Measurements from ENCODE around the gene UBN1.

DNA sequence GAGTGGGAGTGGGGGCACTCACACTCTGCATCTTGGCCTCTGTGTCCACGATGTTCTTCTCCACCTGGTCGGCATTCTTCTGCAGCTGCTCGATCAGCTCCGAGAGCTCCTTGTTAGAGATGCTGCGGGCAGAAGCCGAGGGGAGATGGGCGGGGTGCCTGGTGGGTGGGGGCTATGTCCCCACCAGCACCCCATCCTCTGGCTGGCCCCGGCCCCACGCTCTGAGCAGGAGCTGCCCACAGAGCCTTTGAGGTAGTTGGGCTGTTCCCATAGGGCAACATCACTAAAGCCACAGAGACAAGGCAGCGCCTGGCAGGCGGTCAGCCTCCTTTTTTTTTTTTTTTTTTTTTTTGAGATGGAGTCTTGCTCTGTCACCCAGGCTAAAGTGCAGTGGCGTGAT, 63.5 kb downstream of the UBN1 start:
- TF ChIP-seq, protein P1, sequence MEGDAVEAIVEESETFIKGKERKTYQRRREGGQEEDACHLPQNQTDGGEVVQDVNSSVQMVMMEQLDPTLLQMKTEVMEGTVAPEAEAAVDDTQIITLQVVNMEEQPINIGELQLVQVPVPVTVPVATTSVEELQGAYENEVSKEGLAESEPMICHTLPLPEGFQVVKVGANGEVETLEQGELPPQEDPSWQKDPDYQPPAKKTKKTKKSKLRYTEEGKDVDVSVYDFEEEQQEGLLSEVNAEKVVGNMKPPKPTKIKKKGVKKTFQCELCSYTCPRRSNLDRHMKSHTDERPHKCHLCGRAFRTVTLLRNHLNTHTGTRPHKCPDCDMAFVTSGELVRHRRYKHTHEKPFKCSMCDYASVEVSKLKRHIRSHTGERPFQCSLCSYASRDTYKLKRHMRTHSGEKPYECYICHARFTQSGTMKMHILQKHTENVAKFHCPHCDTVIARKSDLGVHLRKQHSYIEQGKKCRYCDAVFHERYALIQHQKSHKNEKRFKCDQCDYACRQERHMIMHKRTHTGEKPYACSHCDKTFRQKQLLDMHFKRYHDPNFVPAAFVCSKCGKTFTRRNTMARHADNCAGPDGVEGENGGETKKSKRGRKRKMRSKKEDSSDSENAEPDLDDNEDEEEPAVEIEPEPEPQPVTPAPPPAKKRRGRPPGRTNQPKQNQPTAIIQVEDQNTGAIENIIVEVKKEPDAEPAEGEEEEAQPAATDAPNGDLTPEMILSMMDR (IDR thresholded peaks at IDR 0.05 in 2 of 3, conservative IDR thresholded peaks at IDR 0.05 in 1 of 3; ENCODE audit: control insufficient read depth in 2 of 3, extremely low read depth in 1 of 3, insufficient read depth in 1 of 3, low read depth in 3 of 3, low read length in 3 of 3), result no peak
- TF ChIP-seq RB1 (IDR thresholded peaks at IDR 0.05; ENCODE audit: borderline replicate concordance), result no peak
- TF ChIP-seq EP300 (IDR thresholded peaks at IDR 0.05; ENCODE audit: borderline replicate concordance in 1 of 2, control insufficient read depth in 1 of 2, low read depth in 2 of 2, low read length in 2 of 2), result no peak
- no peak for TF ChIP-seq TCF7 (IDR thresholded peaks at IDR 0.05; ENCODE audit: borderline replicate concordance)
